Measurements from ENCODE around the gene KLHL40. TPM values are rescaled to one million over a fixed set of nuclear protein-coding genes. Genes with fewer than 3 reads are reported as not detected.

KLHL40 gene
- total RNA-seq, 1 experiment from 2014 or later, result not detected

- Histone ChIP-seq H2AFZ (ENCODE audit: low read length) (no peak within 1 kb of the TSS), H3K14ac (ENCODE audit: insufficient read depth, low read length) (peak within 1 kb of the TSS; percentile 53), H3K23me2 (ENCODE audit: insufficient read length, low read depth, low read length, poor library complexity, severe bottlenecking) (no peaks in the 10 kb centered on the region), H3K4me2 (ENCODE audit: insufficient read depth, insufficient read length, low read length) (peak within 1 kb of the TSS; percentile 46), H3K23ac (ENCODE audit: insufficient read length, low read depth, low read length) (no peak within 1 kb of the TSS), H4K8ac (replicated peaks; ENCODE audit: insufficient read length, low read depth, low read length) (no peak within 1 kb of the TSS), H3K27me3 (ENCODE audit: insufficient read depth, low read length) (no peaks in the 10 kb centered on the region), H2BK5ac (ENCODE audit: insufficient read length, low read length) (no peak within 1 kb of the TSS), H2BK20ac (ENCODE audit: low read depth, low read length, poor library complexity, severe bottlenecking) (no peak within 1 kb of the TSS), H3K56ac (ENCODE audit: insufficient read length, low read depth, low read length) (no peak within 1 kb of the TSS), H3K9ac (ENCODE audit: extremely low read depth, insufficient read length, low read length) (no peak within 1 kb of the TSS), H2BK120ac (ENCODE audit: low read depth, low read length, poor library complexity, severe bottlenecking) (no peak within 1 kb of the TSS), H2AK5ac (ENCODE audit: insufficient read length, low read length) (no peak within 1 kb of the TSS), H3K18ac (ENCODE audit: insufficient read length, low read depth, low read length) (peak within 1 kb of the TSS; percentile 77), H4K20me1 (ENCODE audit: control insufficient read depth, insufficient read depth, insufficient read length) (no peaks in the 10 kb centered on the region), H3T11ph (ENCODE audit: low read length) (no peak within 1 kb of the TSS), H3K79me2 (ENCODE audit: insufficient read depth, low read length) (no peaks in the 10 kb centered on the region), H4K91ac (ENCODE audit: insufficient read length, low read depth, low read length) (no peak within 1 kb of the TSS), H3K4me1 (ENCODE audit: insufficient read depth, low read length) (peaks cover 9% of the 10 kb centered on the region; the same call in 1 of the 2 replicates), H3K9me3 (ENCODE audit: control insufficient read depth, low read depth, low read length) (no peaks in the 10 kb centered on the region), H2BK15ac (ENCODE audit: low read depth, low read length) (no peak within 1 kb of the TSS), H3K4ac (ENCODE audit: low read depth, low read length) (no peak within 1 kb of the TSS), H4K5ac (ENCODE audit: insufficient read length, low read depth, low read length) (no peak within 1 kb of the TSS), H2BK12ac (ENCODE audit: insufficient read length, low read depth, low read length) (no peak within 1 kb of the TSS), H3K27ac (ENCODE audit: insufficient read length, low read depth, low read length) (no peak within 1 kb of the TSS), H3K79me1 (ENCODE audit: insufficient read depth, low read depth, low read length, poor library complexity, severe bottlenecking) (no peaks in the 10 kb centered on the region)
- H3K9me3 Mint-ChIP-seq, result no peaks in the 10 kb centered on the region
- peak; percentile 38 for DNase-seq
- H3K36me3 Mint-ChIP-seq (ENCODE audit: insufficient read depth in 1 of 3, low read depth in 3 of 3), result peaks cover 3 to 19% (median 14%) of the 10 kb centered on the region in 3 experiments; a peak in 5 of 7 replicates
- no peaks in the 10 kb centered on the region for H3K27me3 Mint-ChIP-seq (ENCODE audit: low read depth)
- H3K4me1 Mint-ChIP-seq, result peaks cover 32 to 45% of the 10 kb centered on the region in 2 experiments
- WGBS (ENCODE audit: extremely low coverage, insufficient read length, low lambda C conversion rate), result no CpG with 5 or more reads among the region's 31 CpGs
- peak within 1 kb of the TSS in 2 of 3 experiments; percentile 83 to 87; a peak in 4 of 7 replicates for H3K27ac Mint-ChIP-seq
- peak within 1 kb of the TSS; percentile 78 to 86 for H3K4me3 Mint-ChIP-seq
- no peak for TF ChIP-seq CTCF (conservative IDR thresholded peaks at IDR 0.05)
Measured at GRCh38 chr3:42653560-42654330, 31.6 kb upstream of the KLHL40 start, which contains the start of gene ZBTB47. Gene ZBTB47 (plus strand): TSS chr3:42653697. CDS start chr3:42658356, 4,659 bp downstream.

Data from H9 (cell line).